ENCODE results near the gene HSPA14.

- TF ChIP-seq EZH2 (IDR thresholded peaks at IDR 0.05; ENCODE audit: borderline replicate concordance, insufficient read depth, low read length, poor library complexity, severe bottlenecking) (no peak), CTCF (IDR thresholded peaks at IDR 0.05; ENCODE audit: poor library complexity, severe bottlenecking) (peak; percentile 32)
Measured at GRCh38 chr10:14820010-14820774, 17.9 kb upstream of the HSPA14 start.

All from neural cell (in vitro differentiated cells).